Stomach (tissue), 9 donors: ENCODE data around the gene LGR4. TPM values are rescaled to one million over a fixed set of nuclear protein-coding genes. Genes with fewer than 3 reads are reported as not detected.

Source experiments
- DNase-seq, 2 donors: peaks; one replicate each; pipeline versions ENCODE4 v3.0.0 to v3.0.0-alpha.2; 2013 to 2019
- H3K27ac ChIP-seq, 5 donors: fragments of 200-600 bp in 4 of 5; sonication (generic) in 4 of 5; one replicate each; pipeline ENCODE4 v1.5.1; 2013 to 2019; ENCODE audit warnings: mild to moderate bottlenecking in 1 of 5, moderate library complexity in 1 of 5
- H3K27me3 ChIP-seq, 3 donors: fragments of 200-600 bp; sonication (generic); one replicate each; pipeline ENCODE4 v1.5.1; 2017 to 2019; ENCODE audit warnings: mixed run types in 1 of 3
- H3K36me3 ChIP-seq, 4 donors: fragments of 200-600 bp; sonication (generic); 1 replicate in 3 of 4; 2 replicates in 1 of 4; pipeline ENCODE4 v1.5.1; 2016 to 2019
- H3K4me1 ChIP-seq, 4 donors: fragments of 200-600 bp; sonication (generic); one replicate each; pipeline ENCODE4 v1.5.1; 2016 to 2019
- H3K4me3 ChIP-seq, 4 donors: fragments of 200-600 bp; sonication (generic) in 3 of 4; one replicate each; pipeline ENCODE4 v1.5.1; 2016 to 2019; ENCODE audit warnings: mild to moderate bottlenecking in 1 of 4
- H3K9me3 ChIP-seq, 4 donors: fragments of 200-600 bp; sonication (generic); one replicate each; pipeline ENCODE4 v1.5.1; 2016 to 2019
- CTCF ChIP-seq, 7 experiments: fragments of 450-650 bp in 4 of 7; fragments of 200-600 bp in 3 of 7; sonication (generic) in 3 of 7; IDR thresholded peaks; one replicate each; pipeline ENCODE4 v1.5.1; 2016 to 2019; ENCODE audit warnings: antibody characterized with exemption in 7 of 7, control low read depth in 2 of 7, mild to moderate bottlenecking in 1 of 7
- EP300 ChIP-seq: sonication (generic); formaldehyde crosslinking; IDR thresholded peaks from one replicate; pipeline ENCODE4 v1.6.1; 2017; ENCODE audit warnings: antibody characterized with exemption
- POLR2A ChIP-seq, 4 donors: fragments of 450-650 bp; IDR thresholded peaks; one replicate each; pipeline ENCODE4 v1.6.1; 2016; ENCODE audit warnings: antibody characterized with exemption in 4 of 4, control low read depth in 2 of 4, mild to moderate bottlenecking in 1 of 4, moderate library complexity in 1 of 4
- POLR2AphosphoS5 ChIP-seq, 3 donors: sonication (generic); formaldehyde crosslinking; IDR thresholded peaks; one replicate each; pipeline ENCODE4 v1.6.1; 2016; ENCODE audit warnings: antibody characterized with exemption in 3 of 3
- WGBS, 5 donors: extraction: QIAGEN DNeasy Blood & Tissue Kit in 3 of 5; methylation state at CpG; one replicate each; pipeline versions ENCODE4 v1.1.5 to v1.1.7; 2013 to 2018; 5-methylcytosine and 5-hydroxymethylcytosine counted together
- intact Hi-C: fragments of 100-400 bp; cut with DNase I; formaldehyde crosslinking; loops from one replicate; pipeline ENCODE4 v1.15.1; 2023; ENCODE audit warnings: low total_unique reads
- polyA plus RNA-seq, 3 donors: library from polyadenylated mRNA; stranded (reverse); fragments of 200-250 nt; gene quantifications; one replicate each; pipeline ENCODE4 v1.2.3, GENCODE V29; 2013
- total RNA-seq, 5 donors: library from RNA; depleted of rRNA; stranded (reverse); fragments of >200 nt; gene quantifications; one replicate each; pipeline versions ENCODE4 v1.1.0 to v1.2.3, GENCODE V29; 2014 to 2016
- donor health status: healthy with polysubstance abuse.
- donor health status: Bipolar disorder and iron deficiency.
- donor health status: healthy.

LGR4 gene
- total and polyA plus RNA-seq, 8 donors, result 5.6 to 236 (median 31.3) TPM

GRCh38 chr11:27373392-27373791 lies 99.2 kb downstream of the LGR4 start:
- Histone ChIP-seq H3K27ac (peak overlapping the region in 2 of 5 donors; percentile 12 to 40), H3K27me3 (no peaks in the 10 kb centered on the region), H3K4me1 (peaks cover 5 to 51% (median 29%) of the 10 kb centered on the region in 4 donors), H3K4me3 (no peak overlapping the region), H3K9me3 (no peaks in the 10 kb centered on the region), H3K36me3 (peaks cover 0 to 38% (median 28%) of the 10 kb centered on the region in 4 donors)
- intact Hi-C loops, result no loop called here
- WGBS, 5 donors, result 76 to 82% (median 77%) methylated on average over 3 of the region's 3 CpGs
- TF ChIP-seq EP300 (no peak), CTCF (IDR thresholded peaks at IDR 0.05) (no peak), POLR2AphosphoS5 (IDR thresholded peaks at IDR 0.05) (no peak), POLR2A (IDR thresholded peaks at IDR 0.05) (no peak)
- DNase-seq, result no peak

GRCh38 chr11:27372164-27372563 lies 100.4 kb downstream of the LGR4 start:
- Histone ChIP-seq H3K4me3 (no peak overlapping the region), H3K27ac (peak overlapping the region in 3 of 5 donors; percentile 1 to 40 (median 27)), H3K36me3 (peaks cover 0 to 41% (median 36%) of the 10 kb centered on the region in 4 donors), H3K9me3 (no peaks in the 10 kb centered on the region), H3K4me1 (peaks cover 5 to 51% (median 29%) of the 10 kb centered on the region in 4 donors), H3K27me3 (no peaks in the 10 kb centered on the region)
- TF ChIP-seq POLR2AphosphoS5 (IDR thresholded peaks at IDR 0.05) (peak in 1 of 3 donors; percentile 41), EP300 (no peak), POLR2A (IDR thresholded peaks at IDR 0.05) (no peak), CTCF (IDR thresholded peaks at IDR 0.05) (no peak)
- intact Hi-C loops, result no loop called here
- no peak for DNase-seq
- 31 to 47% (median 34%) methylated on average over 2 of the region's 2 CpGs for WGBS, 5 donors

DNA sequence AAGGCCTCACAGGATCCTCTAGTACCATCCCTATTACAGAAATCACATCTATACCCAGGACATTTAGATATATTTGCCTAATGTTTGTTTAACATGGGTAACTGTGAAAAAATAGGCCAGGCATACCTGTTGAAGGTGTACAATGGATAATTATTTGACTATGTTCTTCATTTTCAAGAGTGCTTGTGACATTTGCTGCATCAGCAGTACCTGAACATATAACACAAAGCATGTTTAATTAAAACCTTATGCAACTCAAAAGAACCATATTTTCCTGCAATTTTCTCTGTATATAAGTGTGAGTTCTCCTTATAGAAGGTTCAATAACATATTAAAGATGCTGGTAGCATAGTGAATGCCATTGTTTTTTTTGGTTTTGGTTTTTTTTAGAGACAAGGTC lies 101.1 kb downstream of the LGR4 start:
- Histone ChIP-seq H3K27me3 (no peaks in the 10 kb centered on the region), H3K27ac (peak overlapping the region in 2 of 5 donors; percentile 25 to 40)

DNA sequence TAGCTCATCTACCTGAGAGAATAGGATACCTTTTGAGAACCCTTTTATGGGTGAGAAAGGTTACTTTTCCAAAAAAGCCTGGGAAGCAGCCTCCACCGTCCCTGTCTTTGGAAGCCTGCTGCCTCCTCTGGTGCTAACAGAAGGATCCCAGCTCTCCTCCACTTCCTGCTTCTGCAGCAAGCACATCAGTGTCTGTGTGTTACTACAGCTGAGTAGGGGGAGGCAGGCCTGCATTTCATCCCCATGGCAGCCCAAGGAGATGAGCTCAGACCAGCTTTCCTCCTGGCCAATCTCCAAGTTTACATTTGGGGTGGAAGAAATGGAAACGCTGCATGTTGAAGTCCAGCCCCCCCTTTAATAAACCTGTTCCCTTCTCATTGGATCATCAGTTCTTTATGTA lies 102.2 kb downstream of the LGR4 start:
- WGBS, 5 donors, result 43 to 53% (median 45%) methylated on average over 2 of the region's 2 CpGs
- DNase-seq, result peak in 1 of 2 donors; percentile 89
- intact Hi-C loops, result no loop called here
- TF ChIP-seq EP300 (no peak), CTCF (IDR thresholded peaks at IDR 0.05) (no peak), POLR2AphosphoS5 (IDR thresholded peaks at IDR 0.05) (no peak)
- Histone ChIP-seq H3K4me3 (no peak overlapping the region), H3K27ac (peak overlapping the region in 1 of 5 donors; percentile 14), H3K4me1 (peaks cover 5 to 47% (median 29%) of the 10 kb centered on the region in 4 donors), H3K9me3 (no peaks in the 10 kb centered on the region), H3K27me3 (no peaks in the 10 kb centered on the region), H3K36me3 (peaks cover 0 to 41% (median 34%) of the 10 kb centered on the region in 4 donors)

More for the DNA sequence above, 101.1 kb downstream of the LGR4 start:
- Histone ChIP-seq H3K4me3 (no peak overlapping the region), H3K36me3 (peaks cover 0 to 41% (median 35%) of the 10 kb centered on the region in 4 donors), H3K4me1 (peaks cover 5 to 51% (median 29%) of the 10 kb centered on the region in 4 donors), H3K9me3 (no peaks in the 10 kb centered on the region)
- TF ChIP-seq POLR2AphosphoS5 (IDR thresholded peaks at IDR 0.05) (no peak), CTCF (IDR thresholded peaks at IDR 0.05) (no peak), POLR2A (IDR thresholded peaks at IDR 0.05) (no peak)
- intact Hi-C loops, result no loop called here
- DNase-seq, result no peak
